HUES64 (cell line): Measurements from ENCODE around the gene NCAPH2.
"Not testable (repeated sequence)": the region's sequence is repeated elsewhere in the genome, so short reads cannot be mapped to it uniquely, and the experiment has no call there.

Experiments used
- H3K27ac ChIP-seq: 2 replicates; pipeline ENCODE4 v1.7.0; 2013; ENCODE audit warnings: low read depth, low read length, inconsistent platforms
- H3K27me3 ChIP-seq: 2 replicates; pipeline ENCODE4 v1.6.1; 2013; ENCODE audit warnings: mild to moderate bottlenecking, low read length; ENCODE audit not compliant: insufficient read depth
- H3K36me3 ChIP-seq: 2 replicates; pipeline ENCODE4 v1.6.1; 2013; ENCODE audit warnings: mild to moderate bottlenecking, low read length; ENCODE audit not compliant: insufficient read depth
- H3K4me1 ChIP-seq: 2 replicates; pipeline ENCODE4 v1.6.1; 2013; ENCODE audit warnings: mild to moderate bottlenecking, low read length, moderate library complexity; ENCODE audit not compliant: insufficient read depth
- H3K4me3 ChIP-seq: 2 replicates; pipeline ENCODE4 v1.5.1; 2013; ENCODE audit warnings: mild to moderate bottlenecking, low read length, moderate library complexity
- H3K9ac ChIP-seq: 2 replicates; pipeline ENCODE4 v1.6.1; 2013; ENCODE audit warnings: mild to moderate bottlenecking, low read depth, low read length
- H3K9me3 ChIP-seq: 2 replicates; pipeline ENCODE4 v1.6.1; 2013; ENCODE audit warnings: low read depth, low read length; ENCODE audit not compliant: insufficient read depth
- WGBS: fragments of 150-250, 120-280 bp; methylation state at CpG from one replicate; pipeline ENCODE4 v1.1.7; 2013; ENCODE audit warnings: missing lambda C conversion rate; 5-methylcytosine and 5-hydroxymethylcytosine counted together

NCAPH2 gene

DNA sequence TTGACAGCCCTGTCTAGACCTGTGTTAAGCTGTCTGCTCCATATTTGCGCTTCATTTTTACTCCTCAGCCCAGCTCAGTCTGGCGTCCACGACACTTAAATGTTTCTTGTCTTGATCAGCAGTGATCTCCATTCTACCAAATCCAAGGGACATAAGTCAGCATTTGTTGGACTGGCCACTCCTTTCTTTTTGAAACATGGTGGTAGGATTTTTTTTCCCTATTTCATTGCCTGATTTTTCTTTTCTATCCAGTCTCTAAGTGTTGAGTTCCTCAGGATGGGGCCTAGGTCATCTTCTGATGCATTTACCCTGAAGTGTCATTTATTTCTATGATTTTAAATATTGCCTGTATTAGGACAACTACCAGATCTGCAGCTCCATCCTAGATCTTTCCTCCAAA, 873 bp downstream of the NCAPH2 start:
- peak overlapping the region; percentile 69 for H3K4me3 ChIP-seq
- WGBS, result 59% methylated on average over 3 of the region's 3 CpGs
- peak overlapping the region; percentile 96 for H3K9ac ChIP-seq
- H3K36me3 ChIP-seq, result peaks cover 21% of the 10 kb centered on the region
- peaks cover 7% of the 10 kb centered on the region for H3K4me1 ChIP-seq
- no peak overlapping the region for H3K27ac ChIP-seq
- no peaks in the 10 kb centered on the region for H3K27me3 ChIP-seq
- no peaks in the 10 kb centered on the region for H3K9me3 ChIP-seq

DNA sequence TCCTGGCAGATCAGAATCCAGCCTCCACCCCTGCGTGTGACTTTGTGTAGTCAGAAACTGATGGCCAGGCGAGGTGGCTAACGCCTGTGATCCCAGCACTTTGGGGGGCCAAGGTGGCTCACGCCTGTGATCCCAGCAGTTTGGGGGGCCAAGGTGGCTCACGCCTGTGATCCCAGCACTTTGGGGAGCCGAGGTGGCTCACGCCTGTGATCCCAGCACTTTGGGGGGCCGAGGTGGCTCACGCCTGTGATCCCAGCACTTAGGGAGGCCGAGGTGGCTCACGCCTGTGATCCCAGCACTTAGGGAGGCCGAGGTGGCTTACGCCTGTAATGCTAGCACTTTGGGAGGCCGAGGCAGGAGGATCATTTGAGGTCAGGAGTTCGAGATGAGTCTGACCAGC, 5.2 kb downstream of the NCAPH2 start:
- H3K27me3 ChIP-seq, result no peaks in the 10 kb centered on the region
- peaks cover 30% of the 10 kb centered on the region for H3K36me3 ChIP-seq
- H3K27ac ChIP-seq, result no peak overlapping the region
- H3K4me1 ChIP-seq, result peaks cover 7% of the 10 kb centered on the region; the same call in 1 of the 2 replicates
- no peak overlapping the region for H3K4me3 ChIP-seq
- no peaks in the 10 kb centered on the region for H3K9me3 ChIP-seq
- 94% methylated on average over 15 of the region's 15 CpGs for WGBS
- H3K9ac ChIP-seq, result no peak overlapping the region

DNA sequence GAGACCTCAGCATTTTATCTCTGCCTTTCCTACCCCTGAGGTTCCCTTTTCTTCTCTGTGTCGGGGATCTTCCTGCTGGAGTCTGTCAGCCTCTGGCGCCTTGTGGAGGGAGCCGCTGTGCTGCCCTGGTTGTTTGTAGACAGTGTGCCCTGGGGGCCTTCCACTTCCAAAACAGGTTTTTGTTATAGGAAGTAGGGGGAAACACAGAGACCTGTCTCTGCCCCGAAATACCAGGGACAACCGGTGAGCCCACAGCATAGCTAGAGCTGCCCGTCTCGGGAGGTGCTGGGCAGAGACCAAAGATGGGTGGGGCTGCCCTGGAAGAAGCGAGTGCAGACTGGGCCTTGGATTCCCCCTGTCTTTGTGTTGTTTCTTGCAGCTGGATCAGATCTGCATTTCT, 8.0 kb downstream of the NCAPH2 start:
- H3K27ac ChIP-seq, result no peak overlapping the region
- no peaks in the 10 kb centered on the region for H3K27me3 ChIP-seq
- H3K4me1 ChIP-seq, result no peaks in the 10 kb centered on the region
- H3K4me3 ChIP-seq, result no peak overlapping the region
- WGBS, result 95% methylated on average over 8 of the region's 8 CpGs
- no peaks in the 10 kb centered on the region for H3K9me3 ChIP-seq
- peaks cover 47% of the 10 kb centered on the region for H3K36me3 ChIP-seq
- no peak overlapping the region for H3K9ac ChIP-seq

DNA sequence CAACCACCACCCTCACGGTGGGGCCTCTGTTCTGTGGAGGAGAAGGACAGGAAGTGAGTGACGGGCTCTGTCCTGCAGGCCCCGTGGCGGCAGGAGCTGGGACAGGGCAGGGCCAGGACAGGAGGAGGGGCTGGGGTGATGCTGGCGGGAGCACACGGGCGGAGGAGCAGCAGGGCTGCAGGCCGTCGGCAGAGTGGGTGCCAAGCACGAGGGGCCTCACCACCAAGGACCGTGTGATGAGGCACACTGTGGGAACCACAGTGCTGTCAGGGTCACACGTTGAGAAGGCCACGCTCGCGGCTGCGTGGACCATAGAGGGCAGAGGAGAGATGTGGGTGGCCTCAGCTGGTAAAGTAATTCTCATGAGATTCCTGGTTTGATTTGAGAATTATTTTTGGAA, 8.9 kb downstream of the NCAPH2 start:
- 92% methylated on average over 16 of the region's 16 CpGs for WGBS
- Histone ChIP-seq H3K36me3 (peaks cover 53% of the 10 kb centered on the region), H3K9ac (no peak overlapping the region; the same call in 1 of the 2 replicates)

DNA sequence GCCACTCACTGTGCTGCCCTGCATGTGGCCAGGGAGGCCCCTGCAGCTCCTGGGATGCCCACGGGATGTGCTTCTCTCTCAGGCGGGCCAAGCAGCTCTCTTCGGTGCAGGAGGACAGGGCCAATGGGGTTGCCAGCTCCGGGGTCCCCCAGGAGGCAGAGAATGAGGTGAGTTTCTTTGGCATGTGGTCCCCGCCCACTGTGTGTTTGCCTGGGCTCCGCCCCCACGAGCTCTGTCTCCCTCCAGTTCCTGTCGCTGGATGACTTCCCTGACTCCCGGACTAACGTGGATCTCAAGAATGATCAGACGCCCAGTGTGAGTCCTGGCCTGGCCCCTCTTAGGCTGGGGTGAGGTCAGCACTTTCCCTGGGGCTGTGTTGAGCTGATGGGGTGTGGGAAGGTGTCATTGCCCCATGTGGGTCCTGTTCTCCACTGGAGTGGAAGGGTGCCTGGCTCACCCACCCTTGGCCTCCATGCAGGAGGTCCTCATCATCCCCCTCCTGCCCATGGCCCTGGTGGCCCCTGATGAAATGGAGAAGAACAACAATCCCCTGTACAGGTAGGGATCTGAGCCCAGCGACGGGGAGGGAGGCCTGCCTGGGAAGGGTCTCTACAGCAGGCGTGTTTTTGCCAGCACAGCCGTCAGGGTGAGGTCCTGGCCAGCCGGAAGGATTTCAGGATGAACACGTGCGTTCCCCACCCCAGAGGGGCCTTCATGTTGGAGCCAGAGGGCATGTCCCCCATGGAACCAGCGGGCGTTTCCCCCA, 9.7 kb downstream of the NCAPH2 start:
- no peaks in the 10 kb centered on the region for H3K27me3 ChIP-seq
- 93% methylated on average over 20 of the region's 20 CpGs for WGBS
- peaks cover 53% of the 10 kb centered on the region for H3K36me3 ChIP-seq

More for the DNA sequence above, 8.9 kb downstream of the NCAPH2 start:
- Histone ChIP-seq H3K9me3 (no peaks in the 10 kb centered on the region), H3K4me1 (no peaks in the 10 kb centered on the region), H3K27me3 (no peaks in the 10 kb centered on the region), H3K27ac (no peak overlapping the region), H3K4me3 (no peak overlapping the region)

DNA sequence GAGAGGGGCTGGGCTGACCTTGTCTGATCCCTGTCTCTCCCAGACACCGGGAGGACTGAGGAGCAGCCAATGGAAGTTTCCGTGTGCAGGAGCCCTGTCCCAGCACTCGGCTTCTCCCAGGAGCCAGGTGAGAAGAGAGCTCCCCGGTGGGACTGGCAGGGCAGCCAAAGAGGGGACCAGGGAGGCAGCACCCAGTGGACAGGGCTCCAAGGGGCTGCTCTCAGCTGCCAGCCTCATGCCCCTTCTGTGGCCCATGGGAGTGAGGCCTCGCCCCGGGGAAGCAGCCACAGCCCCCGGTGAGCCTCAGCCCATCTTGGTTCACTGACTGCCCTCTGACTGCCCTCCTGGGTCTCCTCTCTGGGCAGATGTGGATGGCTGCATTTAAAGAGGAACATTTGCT, 10.6 kb downstream of the NCAPH2 start:
- H3K4me3 ChIP-seq, result no peak overlapping the region
- WGBS, result 96% methylated on average over 7 of the region's 7 CpGs
- no peak overlapping the region for H3K9ac ChIP-seq
- no peaks in the 10 kb centered on the region for H3K9me3 ChIP-seq
- H3K27ac ChIP-seq, result no peak overlapping the region
- H3K36me3 ChIP-seq, result peaks cover 59% of the 10 kb centered on the region
- no peaks in the 10 kb centered on the region for H3K27me3 ChIP-seq
- no peaks in the 10 kb centered on the region for H3K4me1 ChIP-seq

More for the DNA sequence above, 9.7 kb downstream of the NCAPH2 start:
- Histone ChIP-seq H3K9me3 (no peaks in the 10 kb centered on the region), H3K4me3 (no peak overlapping the region), H3K4me1 (no peaks in the 10 kb centered on the region), H3K9ac (no peak overlapping the region), H3K27ac (no peak overlapping the region)

DNA sequence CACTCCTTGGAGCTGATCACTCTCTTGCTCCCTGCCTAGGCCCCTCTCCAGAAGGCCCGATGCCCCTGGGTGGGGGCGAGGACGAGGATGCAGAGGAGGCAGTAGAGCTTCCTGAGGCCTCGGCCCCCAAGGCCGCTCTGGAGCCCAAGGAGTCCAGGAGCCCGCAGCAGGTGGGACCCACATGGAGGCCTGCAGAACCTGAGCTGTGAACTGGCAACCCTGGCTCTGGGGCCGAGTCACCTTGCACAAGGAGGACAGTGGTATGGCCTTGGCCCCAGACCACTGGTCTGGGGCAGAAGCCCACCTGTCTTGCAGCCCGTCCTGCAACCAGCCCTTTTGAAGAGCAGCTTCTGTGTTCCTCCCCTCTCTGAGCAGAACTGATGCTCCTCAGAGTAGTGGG, 11.1 kb downstream of the NCAPH2 start:
- Histone ChIP-seq H3K4me3 (no peak overlapping the region), H3K36me3 (peaks cover 60% of the 10 kb centered on the region), H3K27ac (no peak overlapping the region), H3K9me3 (no peaks in the 10 kb centered on the region), H3K27me3 (no peaks in the 10 kb centered on the region), H3K4me1 (no peaks in the 10 kb centered on the region), H3K9ac (no peak overlapping the region)
- 97% methylated on average over 8 of the region's 8 CpGs for WGBS

DNA sequence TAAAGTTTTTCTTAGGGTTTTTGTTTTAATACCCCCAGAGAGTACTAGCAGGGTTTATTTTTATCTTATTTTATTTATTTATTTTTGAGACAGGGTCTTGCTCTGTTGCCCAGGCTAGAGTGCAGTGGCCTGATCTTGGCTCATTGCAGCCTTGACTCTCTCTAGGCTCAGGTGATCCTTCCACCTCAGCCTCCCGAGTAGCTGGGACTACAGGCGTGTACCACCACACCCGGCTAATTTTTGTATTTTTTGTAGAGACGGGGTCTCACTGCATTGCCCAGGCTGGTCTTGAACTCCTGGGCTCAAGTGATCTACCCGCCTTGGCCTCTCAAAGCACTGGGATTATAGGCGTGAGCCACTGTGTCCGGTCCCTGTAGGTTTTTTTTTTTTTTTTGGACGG, 12.2 kb downstream of the NCAPH2 start:
- WGBS, result 95% methylated on average over 8 of the region's 8 CpGs
- not testable (repeated sequence) for H3K27me3 ChIP-seq, H3K9me3 ChIP-seq, H3K4me3 ChIP-seq, H3K27ac ChIP-seq, H3K4me1 ChIP-seq, H3K9ac ChIP-seq
- peaks cover 56% of the 10 kb centered on the region for H3K36me3 ChIP-seq

DNA sequence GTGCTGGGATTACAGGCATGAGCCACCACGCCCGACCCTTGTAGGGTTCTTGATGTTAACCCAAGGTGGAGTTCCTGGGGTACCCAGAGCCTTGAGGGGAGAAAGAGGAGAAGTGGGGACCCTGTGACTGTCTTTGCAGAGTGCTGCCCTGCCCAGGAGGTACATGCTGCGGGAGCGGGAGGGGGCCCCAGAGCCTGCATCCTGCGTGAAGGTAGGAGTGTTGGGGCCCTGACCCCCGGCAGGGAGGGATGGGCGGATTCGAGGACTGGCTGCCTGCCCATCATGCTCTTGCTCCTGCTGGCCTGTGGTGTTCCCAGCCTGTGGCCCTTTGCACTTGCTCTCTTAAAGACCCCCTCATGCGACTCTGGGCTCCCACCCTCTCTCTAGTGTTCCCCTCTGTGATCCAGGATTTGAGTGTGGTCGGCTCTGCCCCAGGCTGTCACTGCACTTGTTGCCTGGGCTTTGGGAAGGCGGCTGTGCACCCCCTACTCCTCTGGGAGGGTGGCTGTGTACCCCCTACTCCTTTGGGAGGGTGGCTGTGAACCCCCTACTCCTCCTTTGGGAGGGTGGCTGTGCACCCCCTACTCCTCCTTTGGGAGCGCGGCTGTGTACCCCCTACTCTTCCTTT, 12.9 kb downstream of the NCAPH2 start:
- peaks cover 56% of the 10 kb centered on the region for H3K36me3 ChIP-seq
- no peak overlapping the region for H3K9ac ChIP-seq
- 96% methylated on average over 13 of the region's 13 CpGs for WGBS
- no peaks in the 10 kb centered on the region; the same call in 1 of the 2 replicates for H3K4me1 ChIP-seq
- H3K27ac ChIP-seq, result no peak overlapping the region
- no peaks in the 10 kb centered on the region for H3K27me3 ChIP-seq
- no peak overlapping the region for H3K4me3 ChIP-seq
- H3K9me3 ChIP-seq, result no peaks in the 10 kb centered on the region

DNA sequence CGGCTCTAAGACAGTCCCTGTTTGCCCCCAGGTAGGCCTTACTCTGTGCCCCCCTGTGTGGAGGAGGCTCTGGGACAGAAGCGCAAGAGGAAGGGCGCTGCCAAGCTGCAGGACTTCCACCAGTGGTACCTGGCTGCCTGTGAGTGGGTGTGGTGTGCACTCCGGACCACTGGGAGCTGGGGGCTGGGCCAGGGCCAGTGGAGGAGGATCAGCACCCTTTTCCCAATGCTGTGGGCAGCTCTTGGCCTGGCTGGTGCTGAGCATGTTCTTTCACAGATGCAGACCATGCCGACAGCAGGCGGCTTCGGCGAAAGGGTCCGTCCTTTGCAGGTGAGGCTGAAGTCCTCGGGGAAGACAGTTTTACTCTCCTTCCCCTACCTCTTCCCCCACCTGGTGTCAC, 13.7 kb downstream of the NCAPH2 start:
- Histone ChIP-seq H3K9ac (no peak overlapping the region), H3K27me3 (peaks cover 3% of the 10 kb centered on the region), H3K4me3 (no peak overlapping the region), H3K27ac (no peak overlapping the region), H3K9me3 (no peaks in the 10 kb centered on the region), H3K4me1 (no peaks in the 10 kb centered on the region; the same call in 1 of the 2 replicates), H3K36me3 (peaks cover 52% of the 10 kb centered on the region)
- 97% methylated on average over 10 of the region's 10 CpGs for WGBS

DNA sequence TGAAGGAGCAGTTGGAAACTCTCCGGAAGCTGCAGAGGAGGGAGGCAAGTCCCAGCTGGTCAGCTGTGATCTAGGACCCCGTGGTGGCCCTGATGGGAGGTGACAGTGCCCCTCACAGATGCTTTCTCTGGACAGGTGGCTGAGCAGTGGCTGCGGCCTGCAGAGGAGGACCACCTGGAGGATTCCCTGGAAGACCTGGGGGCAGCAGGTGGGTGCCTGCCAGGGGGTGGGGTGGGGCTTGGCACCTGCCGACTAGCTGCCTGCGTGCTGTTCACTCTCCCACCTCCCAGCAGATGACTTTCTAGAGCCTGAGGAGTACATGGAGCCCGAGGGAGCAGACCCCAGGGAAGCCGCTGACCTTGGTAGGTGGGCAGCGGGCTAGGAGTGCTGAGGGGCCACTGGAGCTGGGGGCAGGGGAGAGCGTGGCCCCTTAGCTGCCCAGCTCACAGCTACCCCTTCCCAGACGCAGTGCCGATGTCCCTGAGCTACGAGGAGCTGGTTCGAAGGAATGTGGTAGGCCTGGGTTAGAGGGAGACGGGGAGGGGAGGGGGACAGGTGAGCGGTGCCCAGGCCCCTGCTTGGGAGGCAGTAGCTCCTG, 14.3 kb downstream of the NCAPH2 start:
- Histone ChIP-seq H3K36me3 (peaks cover 49% of the 10 kb centered on the region), H3K9me3 (no peaks in the 10 kb centered on the region), H3K4me1 (no peaks in the 10 kb centered on the region; the same call in 1 of the 2 replicates), H3K27me3 (peaks cover 9% of the 10 kb centered on the region), H3K27ac (no peak overlapping the region), H3K4me3 (no peak overlapping the region), H3K9ac (no peak overlapping the region)
- WGBS, result 97% methylated on average over 15 of the region's 15 CpGs
